Heart left ventricle (tissue), 16 donors: Measurements from ENCODE around the gene UVRAG. TPM values are rescaled to one million over a fixed set of nuclear protein-coding genes. Genes with fewer than 3 reads are reported as not detected.
A peak's percentile ranks its signal among the peaks of the same experiment; 100 is the strongest.
"Not testable (repeated sequence)": the region's sequence is repeated elsewhere in the genome, so short reads cannot be mapped to it uniquely, and the experiment has no call there.

Source experiments
- ATAC-seq, 4 donors: fragments of 200-7000 bp; cut with Tn5 transposase; one replicate each; pipeline ENCODE4 v1.9.1; 2020 to 2022; ENCODE audit warnings: moderate library complexity in 4 of 4, mild to moderate bottlenecking in 3 of 4, moderate number of reproducible peaks in 1 of 4
- DNase-seq, 5 donors: peaks; one replicate each; pipeline ENCODE4 v3.0.0-alpha.2; 2020
- H3K27ac ChIP-seq, 12 donors: fragments of 200-600 bp; sonication (generic) in 4 of 12; one replicate each; pipeline versions ENCODE4 v1.5.0 to v1.8.0; 2016 to 2022; ENCODE audit warnings: mild to moderate bottlenecking in 2 of 12
- H3K27me3 ChIP-seq, 9 donors: fragments of 200-600 bp; sonication (generic) in 2 of 9; one replicate each; pipeline versions ENCODE4 v1.5.1 to v1.8.0; 2016 to 2022; ENCODE audit warnings: mild to moderate bottlenecking in 3 of 9
- H3K36me3 ChIP-seq, 9 donors: fragments of 200-600 bp; sonication (generic) in 2 of 9; one replicate each; pipeline versions ENCODE4 v1.5.0 to v1.8.0; 2018 to 2022; ENCODE audit warnings: mild to moderate bottlenecking in 2 of 9
- H3K4me1 ChIP-seq, 12 donors: fragments of 200-600 bp; sonication (generic) in 4 of 12; one replicate each; pipeline versions ENCODE4 v1.5.0 to v1.8.0; 2016 to 2022; ENCODE audit warnings: mild to moderate bottlenecking in 3 of 12
- H3K4me3 ChIP-seq, 12 donors: fragments of 200-600 bp; sonication (generic) in 4 of 12; one replicate each; pipeline versions ENCODE4 v1.5.0 to v1.8.0; 2017 to 2022; ENCODE audit warnings: mild to moderate bottlenecking in 9 of 12, moderate library complexity in 4 of 12
- H3K9me3 ChIP-seq, 12 donors: fragments of 200-600 bp; sonication (generic) in 4 of 12; one replicate each; pipeline versions ENCODE4 v1.5.0 to v1.8.0; 2016 to 2022; ENCODE audit warnings: mild to moderate bottlenecking in 1 of 12
- CTCF ChIP-seq, 12 donors: fragments of 200-600 bp; sonication (generic) in 4 of 12; IDR thresholded peaks; one replicate each; pipeline versions ENCODE4 v1.5.0 to v1.8.0; 2018 to 2022; ENCODE audit warnings: antibody characterized with exemption in 12 of 12, mild to moderate bottlenecking in 5 of 12
- POLR2A ChIP-seq, 2 donors: fragments of 450-650 bp; IDR thresholded peaks; one replicate each; pipeline ENCODE4 v1.6.1; 2017; ENCODE audit warnings: antibody characterized with exemption in 2 of 2, mild to moderate bottlenecking in 2 of 2, moderate library complexity in 2 of 2
- WGBS, 4 donors: extraction: QIAGEN DNeasy Blood & Tissue Kit in 2 of 4; methylation state at CpG; one replicate each; pipeline versions ENCODE4 v1.1.5 to v1.1.7; 2013 to 2018; 5-methylcytosine and 5-hydroxymethylcytosine counted together
- intact Hi-C, 10 donors: fragments of 100-400 bp; cut with DNase I; formaldehyde crosslinking; loops; one replicate each; pipeline versions ENCODE4 v1.11.1 to v1.14.2; 2022
- polyA plus RNA-seq, 2 donors: library from polyadenylated mRNA; stranded (reverse); fragments of 200-250 nt; gene quantifications; one replicate each; pipeline ENCODE4 v1.2.3, GENCODE V29; 2013
- total RNA-seq, 9 donors: library from RNA; depleted of rRNA in 2 of 9; stranded (reverse); fragments of >200 nt in 2 of 9; fragmentation: NEBNext Ultra II Directional in 3 of 9; extraction: Animal tissue kit (Norgen Biotek cat#: 25700) in 3 of 9; gene quantifications; one replicate each; pipeline versions ENCODE4 v1.1.0 to v1.2.4, GENCODE V29; 2016 to 2023
- donor health status: ischemic (EF 13 %, LVEDD 7.1; RV severe dilation, severe dysfunction).
- donor health status: healthy with polysubstance abuse.
- donor health status: DM: no; HTN: yes; CAD: no.
- donor health status: DM: no; HTN: no; CAD: no.
- donor health status: ischemic (EF 25% LVEDD 6.9; RV normal size, moderate dysfunction).
- donor health status: ischemic (EF 25% LVEDD 5.7; RV mildly dilated, moderate dysfunction).
- donor health status: healthy.
- donor health status: DM: yes; HTN: yes; CAD: no.
- donor health status: ischemic (EF 35%, LVEDD 5.7; RV mildly dilated, moderate dysfunction).
- donor health status: nonischemic (EF 11% LVEDD 7.7; RV severe dilation, severe dysfunction).
- donor health status: DM: yes; HTN: yes; CAD: no.
- donor health status: PGD.
- donor health status: ischemic (EF 29% LVEDD 5.4; RV normal size, mild dysfunction).
- donor health status: nonischemic (EF 23%, LVEDD 6.1; RV moderate dilation, normal function).

The UVRAG gene
- total and polyA plus RNA-seq, 11 donors: 4.5 to 22.6 (median 15.0) TPM

GRCh38 chr11:76049511-76049910, 234.5 kb downstream of the UVRAG start:
- no peak for TF ChIP-seq POLR2A (IDR thresholded peaks at IDR 0.05)
- Histone ChIP-seq H3K27me3 (no peaks in the 10 kb centered on the region), H3K4me3 (no peak overlapping the region), H3K4me1 (peaks cover 0 to 13% (median under 1%) of the 10 kb centered on the region in 12 donors), H3K36me3 (no peaks in the 10 kb centered on the region), H3K9me3 (peaks cover 0 to 6% (median 0%) of the 10 kb centered on the region in 12 donors), H3K27ac (no peak overlapping the region)
- intact Hi-C loops: loop anchor here in 2 of 10 donors (5.0 to 10.0 kb wide), 2 partner anchors 33 to 135 kb away; no protein-coding TSS in a partner anchor
- 91 to 98% (median 94%) methylated on average over 3 of the region's 3 CpGs for WGBS, 4 donors
- ATAC-seq (no peak), DNase-seq (no peak)

- H3K27ac ChIP-seq: no peak overlapping the region
- no peak overlapping the region for H3K4me3 ChIP-seq
- intact Hi-C loops: no loop called here
- TF ChIP-seq POLR2A (IDR thresholded peaks at IDR 0.05): no peak
- H3K27me3 ChIP-seq: no peaks in the 10 kb centered on the region
- WGBS, 4 donors: 95 to 97% (median 96%) methylated on average over 2 of the region's 2 CpGs
- peaks cover 0 to 6% (median 0%) of the 10 kb centered on the region in 12 donors for H3K9me3 ChIP-seq
- DNase-seq: no peak
- no peaks in the 10 kb centered on the region for H3K4me1 ChIP-seq
- ATAC-seq: no peak
- H3K36me3 ChIP-seq: no peaks in the 10 kb centered on the region
These were observed 236.9 kb downstream of the UVRAG start for GRCh38 chr11:76051937-76052336.

- DNase-seq: no peak
- H3K4me1 ChIP-seq: no peaks in the 10 kb centered on the region
- WGBS, 4 donors: 93 to 96% (median 94%) methylated on average over 3 of the region's 3 CpGs
- H3K9me3 ChIP-seq: no peaks in the 10 kb centered on the region
- no peak overlapping the region for H3K4me3 ChIP-seq
- no peak overlapping the region for H3K27ac ChIP-seq
- ATAC-seq: no peak
- intact Hi-C loops: no loop called here
- no peaks in the 10 kb centered on the region for H3K36me3 ChIP-seq
- TF ChIP-seq POLR2A (IDR thresholded peaks at IDR 0.05): no peak
- TF ChIP-seq CTCF (IDR thresholded peaks at IDR 0.05): no peak
- H3K27me3 ChIP-seq: no peaks in the 10 kb centered on the region
These were observed 239.3 kb downstream of the UVRAG start for GRCh38 chr11:76054330-76054729.

GRCh38 chr11:76056876-76057275, 241.9 kb downstream of the UVRAG start:
- no peak overlapping the region for H3K4me3 ChIP-seq

GRCh38 chr11:76060475-76061036, 245.5 kb downstream of the UVRAG start:
- H3K36me3 ChIP-seq, H3K27me3 ChIP-seq, H3K4me1 ChIP-seq, ATAC-seq, intact Hi-C loops, H3K27ac ChIP-seq, H3K4me3 ChIP-seq, H3K9me3 ChIP-seq: not testable (repeated sequence)
- peak in 1 of 5 donors; percentile 49 for DNase-seq
- 96 to 98% (median 98%) methylated on average over 12 to 35 of the region's 35 CpGs for WGBS, 4 donors

More at GRCh38 chr11:76056876-76057275, 241.9 kb downstream of the UVRAG start:
- 81 to 87% (median 82%) methylated on average over 1 of the region's 1 CpG for WGBS, 4 donors
- no peaks in the 10 kb centered on the region for H3K27me3 ChIP-seq
- peaks cover 0 to 3% (median 0%) of the 10 kb centered on the region in 9 donors for H3K36me3 ChIP-seq
- no peak for DNase-seq
- no peaks in the 10 kb centered on the region for H3K9me3 ChIP-seq
- no peaks in the 10 kb centered on the region for H3K4me1 ChIP-seq
- intact Hi-C loops: no loop called here
- no peak for TF ChIP-seq POLR2A (IDR thresholded peaks at IDR 0.05)
- TF ChIP-seq CTCF (IDR thresholded peaks at IDR 0.05): no peak
- no peak overlapping the region for H3K27ac ChIP-seq
- ATAC-seq: no peak

GRCh38 chr11:76062733-76063132, 247.7 kb downstream of the UVRAG start:
- Histone ChIP-seq H3K27me3 (no peaks in the 10 kb centered on the region), H3K4me3 (no peak overlapping the region), H3K4me1 (peaks cover 0 to 9% (median 0%) of the 10 kb centered on the region in 12 donors), H3K27ac (no peak overlapping the region), H3K9me3 (no peaks in the 10 kb centered on the region), H3K36me3 (peaks cover 0 to 27% (median 16%) of the 10 kb centered on the region in 9 donors)
- WGBS, 4 donors: 61 to 83% (median 71%) methylated on average over 6 of the region's 6 CpGs
- intact Hi-C loops: no loop called here
- TF ChIP-seq POLR2A (IDR thresholded peaks at IDR 0.05): no peak
- TF ChIP-seq CTCF (IDR thresholded peaks at IDR 0.05): no peak
- DNase-seq (no peak), ATAC-seq (peak; percentile 67 to 80 (median 73))
